ENCODE results near the gene TMEM87B. TPM values are rescaled to one million over a fixed set of nuclear protein-coding genes. Genes with fewer than 3 reads are reported as not detected.

The TMEM87B gene
- total RNA-seq, 2 experiments from 2014 or later = 22.3 to 24.1 TPM

DNA sequence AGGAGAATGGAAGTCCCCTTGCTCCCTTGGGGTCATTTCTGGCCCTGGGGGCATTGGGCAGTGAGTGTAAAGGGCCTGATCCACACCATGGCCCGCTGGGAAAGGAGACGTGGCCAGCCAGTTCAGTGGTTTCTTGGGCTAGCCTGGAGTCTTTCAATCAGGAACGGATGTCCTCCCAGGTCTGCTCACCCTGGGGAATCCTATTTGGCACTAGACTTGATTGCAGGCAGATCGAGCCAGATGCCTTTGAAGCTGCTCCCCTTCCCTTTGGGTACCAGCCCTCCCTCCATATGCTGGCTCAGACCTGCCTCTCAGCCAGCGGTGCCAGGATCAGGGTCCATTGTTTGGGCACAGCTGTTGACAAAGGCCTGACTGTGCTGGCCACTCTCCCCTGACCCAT, 94.1 kb downstream of the TMEM87B start:
- Mint-ChIP-seq H3K9me3 (no peaks in the 10 kb centered on the region), H3K4me1 (ENCODE audit: low read depth) (peaks cover 14% of the 10 kb centered on the region), H3K36me3 (no peaks in the 10 kb centered on the region), H3K27me3 (no peaks in the 10 kb centered on the region), H3K27ac (no peak overlapping the region), H3K4me3 (no peak overlapping the region)
- ChIA-PET CTCF (no interaction called here), POLR2A (no interaction called here)
- intact Hi-C loops (cut with micrococcal nuclease) = no loop called here
- DNase-seq = peak; percentile 4

DNA sequence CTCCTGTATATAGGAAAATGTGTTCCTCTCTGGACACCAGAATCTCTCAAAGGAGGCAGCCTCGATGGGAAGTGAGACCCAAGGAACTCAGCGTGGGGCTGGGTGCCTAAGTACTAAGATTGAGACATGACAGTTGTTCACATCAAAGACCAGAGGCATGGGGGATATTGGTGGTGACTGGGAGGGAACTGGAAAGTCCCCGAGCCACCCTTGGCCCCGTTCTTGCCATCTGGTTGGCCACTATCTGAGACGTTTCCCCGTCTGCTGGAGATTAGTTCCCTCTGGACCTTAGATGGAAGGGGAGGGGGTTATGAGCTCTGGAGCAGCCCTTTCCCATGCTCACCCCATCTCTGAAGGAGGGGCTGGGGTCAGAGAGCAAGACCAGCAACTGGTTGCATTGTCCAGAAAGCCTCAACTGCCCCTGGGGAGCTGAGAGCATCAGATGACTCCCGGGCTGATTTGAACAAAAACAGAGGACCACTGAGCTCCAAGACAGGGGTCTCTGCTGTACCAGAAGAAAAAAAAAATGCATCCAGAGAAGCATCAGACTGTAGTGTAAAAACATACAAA, 94.9 kb downstream of the TMEM87B start:
- H3K36me3 Mint-ChIP-seq = no peaks in the 10 kb centered on the region

DNA sequence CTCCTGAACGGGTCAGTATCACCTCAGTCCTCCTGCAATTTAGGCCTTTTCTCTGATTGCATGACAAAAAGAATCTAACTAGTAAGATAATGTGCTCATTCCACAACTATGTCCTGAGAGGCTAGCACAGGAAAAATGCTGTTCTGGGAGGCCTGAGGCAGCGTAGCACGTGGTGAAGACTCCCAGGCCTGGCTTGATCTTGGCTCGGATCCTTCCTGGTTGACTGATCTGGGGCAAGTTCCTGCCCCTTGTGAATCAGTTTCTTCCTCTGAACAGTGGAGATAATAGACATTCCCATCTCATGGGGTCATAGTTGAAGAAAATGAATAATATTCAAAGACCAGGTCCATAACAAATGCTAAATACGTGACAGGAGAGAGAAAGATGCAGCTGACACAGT, 95.4 kb downstream of the TMEM87B start:
- no peaks in the 10 kb centered on the region for H3K36me3 Mint-ChIP-seq
- H3K9me3 Mint-ChIP-seq = no peaks in the 10 kb centered on the region
- peak; percentile 1 for DNase-seq
- H3K27me3 Mint-ChIP-seq = no peaks in the 10 kb centered on the region
- ChIA-PET POLR2A (interaction anchor here (0.6 to 0.7 kb wide), 2 partner anchors 23 to 30 kb away, joined by 3 to 4 read pairs; no protein-coding TSS in a partner anchor), CTCF (interaction anchor here (1.4 kb wide), 1 partner anchor 28 kb away, joined by 3 read pairs; no protein-coding TSS in a partner anchor)
- peaks cover 26% of the 10 kb centered on the region for H3K4me1 Mint-ChIP-seq (ENCODE audit: low read depth)
- no peak overlapping the region for H3K27ac Mint-ChIP-seq
- intact Hi-C loops (cut with micrococcal nuclease) = no loop called here
- no peak overlapping the region for H3K4me3 Mint-ChIP-seq

More for the DNA sequence above, 94.9 kb downstream of the TMEM87B start:
- ChIA-PET POLR2A (interaction anchor here (0.6 to 0.7 kb wide), 2 partner anchors 22 to 30 kb away, joined by 3 to 4 read pairs; no protein-coding TSS in a partner anchor), CTCF (no interaction called here)
- intact Hi-C loops (cut with micrococcal nuclease) = no loop called here
- Mint-ChIP-seq H3K9me3 (no peaks in the 10 kb centered on the region), H3K4me3 (no peak overlapping the region), H3K4me1 (ENCODE audit: low read depth) (peaks cover 22% of the 10 kb centered on the region), H3K27me3 (no peaks in the 10 kb centered on the region), H3K27ac (no peak overlapping the region)
- peak; percentile 9 for DNase-seq

DNA sequence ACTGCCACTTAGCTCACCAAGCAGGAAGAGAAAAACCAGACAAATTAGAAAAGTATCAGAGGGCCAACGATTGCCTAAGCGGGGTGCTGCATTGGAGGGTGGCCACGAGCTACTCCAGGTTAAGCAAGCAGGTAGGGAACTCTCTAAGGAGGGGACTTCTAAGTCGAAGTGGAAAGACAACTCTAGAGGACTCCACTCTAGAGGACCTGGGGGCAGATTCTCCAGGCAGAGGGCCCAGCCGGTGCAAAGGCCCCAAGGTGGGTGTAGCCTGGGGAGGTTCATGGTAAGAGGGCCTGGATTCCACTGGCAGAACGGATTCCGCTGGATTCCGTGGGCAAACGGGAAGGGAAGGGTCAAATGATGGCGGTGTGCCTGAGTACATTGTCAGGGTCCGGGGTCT, 95.8 kb downstream of the TMEM87B start:
- POLR2A ChIA-PET = interaction anchor here (0.6 kb wide), 1 partner anchor 23 kb away, joined by 4 read pairs; no protein-coding TSS in a partner anchor
- Mint-ChIP-seq H3K4me3 (no peak overlapping the region), H3K27ac (no peak overlapping the region), H3K4me1 (ENCODE audit: low read depth) (peaks cover 30% of the 10 kb centered on the region), H3K9me3 (no peaks in the 10 kb centered on the region), H3K36me3 (no peaks in the 10 kb centered on the region), H3K27me3 (no peaks in the 10 kb centered on the region)
- peak; percentile 7 for DNase-seq
- CTCF ChIA-PET = interaction anchor here (1.4 kb wide), 1 partner anchor 29 kb away, joined by 3 read pairs; no protein-coding TSS in a partner anchor
- intact Hi-C loops (cut with micrococcal nuclease) = no loop called here

DNA sequence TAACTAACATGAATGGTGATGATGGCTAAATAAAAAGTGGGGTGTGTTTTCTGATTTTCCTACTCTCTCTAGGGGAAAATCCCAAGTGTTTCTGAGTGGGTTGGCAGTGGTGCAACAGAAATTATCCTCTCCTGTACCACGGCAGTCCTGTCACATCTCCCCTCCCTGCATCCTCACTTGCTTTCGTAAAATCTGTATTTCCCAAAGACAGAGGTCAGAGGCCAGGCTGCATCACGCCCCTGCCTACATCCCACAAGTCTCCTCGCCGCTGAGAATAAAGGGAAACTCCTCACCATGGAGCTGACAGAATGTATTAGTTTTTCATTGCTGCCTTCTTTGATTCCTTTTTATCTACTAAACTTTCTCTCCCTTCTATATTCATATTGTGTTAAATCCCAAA, 96.2 kb downstream of the TMEM87B start:
- intact Hi-C loops (cut with micrococcal nuclease) = no loop called here
- H3K4me3 Mint-ChIP-seq = no peak overlapping the region
- H3K27ac Mint-ChIP-seq = no peak overlapping the region
- H3K4me1 Mint-ChIP-seq (ENCODE audit: low read depth) = peaks cover 35% of the 10 kb centered on the region
- H3K36me3 Mint-ChIP-seq = no peaks in the 10 kb centered on the region
- CTCF ChIA-PET = interaction anchor here (1.4 kb wide), 1 partner anchor 29 kb away, joined by 3 read pairs; no protein-coding TSS in a partner anchor
- POLR2A ChIA-PET = no interaction called here
- no peak for DNase-seq
- H3K27me3 Mint-ChIP-seq = no peaks in the 10 kb centered on the region
- no peaks in the 10 kb centered on the region for H3K9me3 Mint-ChIP-seq

DNA sequence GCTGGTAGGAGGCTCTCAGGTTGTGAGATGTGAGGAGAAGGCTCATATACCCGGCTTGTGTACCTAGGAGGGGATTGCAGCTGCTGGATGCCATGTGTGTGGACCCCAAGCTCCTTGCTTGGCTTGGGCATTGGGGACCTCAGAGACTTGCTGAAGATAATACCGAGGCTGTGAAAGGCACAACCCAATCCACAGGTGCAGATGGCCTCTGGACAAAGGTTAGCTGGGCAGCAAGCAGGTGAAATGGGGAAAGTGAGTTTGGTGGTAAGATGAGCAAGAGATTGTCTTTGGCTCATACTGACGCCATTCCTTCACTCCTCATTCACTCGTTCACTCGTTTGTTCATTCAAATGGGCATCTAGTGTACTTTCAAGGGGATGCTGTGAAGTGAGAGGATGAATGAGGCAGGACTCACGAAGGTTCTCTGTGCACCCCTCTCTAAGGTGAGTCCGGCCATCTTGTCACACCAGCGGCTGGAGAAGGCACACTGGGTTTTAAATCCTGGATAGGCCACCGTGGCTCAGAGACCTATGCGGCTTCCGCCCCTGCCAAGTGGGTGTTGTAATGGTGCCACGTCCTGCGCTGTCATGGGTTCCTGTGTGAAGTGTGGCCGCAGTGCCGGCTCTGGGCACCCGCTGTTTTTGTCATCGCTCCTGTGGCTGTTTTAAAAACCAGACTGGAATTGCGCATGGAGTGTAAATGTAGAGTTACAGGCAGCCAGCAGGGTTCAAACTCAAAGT, 96.8 kb downstream of the TMEM87B start:
- ChIA-PET POLR2A (no interaction called here), CTCF (interaction anchor here (1.4 kb wide), 1 partner anchor 30 kb away, joined by 3 read pairs; no protein-coding TSS in a partner anchor)
- Mint-ChIP-seq H3K4me1 (ENCODE audit: low read depth) (peaks cover 40% of the 10 kb centered on the region), H3K27ac (no peak overlapping the region), H3K27me3 (no peaks in the 10 kb centered on the region), H3K36me3 (no peaks in the 10 kb centered on the region), H3K4me3 (no peak overlapping the region), H3K9me3 (no peaks in the 10 kb centered on the region)
- intact Hi-C loops (cut with micrococcal nuclease) = no loop called here
- DNase-seq = peak; percentile 4

DNA sequence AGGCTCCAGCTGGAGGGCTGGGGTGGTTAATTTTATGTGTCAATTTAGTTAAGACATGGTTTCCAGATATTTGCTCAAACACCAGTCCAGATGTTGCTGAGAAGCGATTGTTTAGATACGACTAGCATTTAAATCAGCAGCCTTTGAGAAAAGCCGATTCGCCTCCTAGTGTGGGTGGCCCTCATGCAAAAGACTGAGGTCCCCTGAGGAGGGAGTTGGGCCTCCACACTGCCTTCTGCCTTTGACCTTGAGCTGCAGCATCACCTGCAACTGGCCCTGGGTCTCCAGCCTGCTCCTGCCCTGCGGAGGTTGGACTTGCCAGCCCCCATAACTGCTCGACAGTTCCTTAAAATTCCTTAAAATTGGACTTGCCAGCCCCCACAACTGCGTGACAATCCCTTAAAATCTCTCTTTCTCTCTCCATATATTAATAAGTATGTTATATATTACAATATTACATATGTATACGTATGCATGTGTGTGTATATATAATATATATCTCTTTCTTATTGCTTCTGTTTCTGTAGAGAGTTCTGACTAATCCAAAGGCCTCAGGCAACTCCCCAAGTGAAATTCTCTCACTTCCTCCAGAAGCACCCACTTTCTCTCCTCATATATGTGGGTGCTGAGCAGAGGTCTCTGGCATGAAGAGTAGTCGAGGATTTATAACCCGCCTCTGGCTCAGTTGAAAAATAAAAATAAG, 97.6 kb downstream of the TMEM87B start:
- CTCF ChIA-PET = no interaction called here
- H3K9me3 Mint-ChIP-seq = no peaks in the 10 kb centered on the region
- no peak overlapping the region for H3K4me3 Mint-ChIP-seq
- intact Hi-C loops (cut with micrococcal nuclease) = no loop called here
- DNase-seq = peak; percentile 6
- H3K36me3 Mint-ChIP-seq = no peaks in the 10 kb centered on the region
- peaks cover 47% of the 10 kb centered on the region for H3K4me1 Mint-ChIP-seq (ENCODE audit: low read depth)
- H3K27ac Mint-ChIP-seq = no peak overlapping the region
- H3K27me3 Mint-ChIP-seq = no peaks in the 10 kb centered on the region
- POLR2A ChIA-PET = no interaction called here

DNA sequence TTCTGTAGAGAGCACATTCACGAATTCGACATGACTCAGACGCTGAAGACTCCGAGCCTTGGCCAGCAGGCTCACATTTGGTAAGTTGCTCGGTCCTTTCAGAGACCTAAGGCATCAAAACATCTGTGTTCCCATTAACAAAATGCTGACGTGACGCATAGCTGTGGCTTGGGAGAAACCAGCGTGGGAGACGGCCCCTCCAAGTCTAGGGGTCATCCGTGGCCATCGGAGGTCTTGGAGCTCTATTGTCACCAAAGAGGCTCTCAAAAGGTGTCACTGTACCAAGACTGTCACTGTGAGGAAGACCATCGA, 98.1 kb downstream of the TMEM87B start:
- peak; percentile 8 for DNase-seq
- peaks cover 48% of the 10 kb centered on the region for H3K4me1 Mint-ChIP-seq (ENCODE audit: low read depth)
- H3K4me3 Mint-ChIP-seq = no peak overlapping the region
- ChIA-PET POLR2A (no interaction called here), CTCF (no interaction called here)
- H3K9me3 Mint-ChIP-seq = no peaks in the 10 kb centered on the region
- no peaks in the 10 kb centered on the region for H3K27me3 Mint-ChIP-seq
- H3K27ac Mint-ChIP-seq = no peak overlapping the region
- H3K36me3 Mint-ChIP-seq = no peaks in the 10 kb centered on the region
- intact Hi-C loops (cut with micrococcal nuclease) = no loop called here

DNA sequence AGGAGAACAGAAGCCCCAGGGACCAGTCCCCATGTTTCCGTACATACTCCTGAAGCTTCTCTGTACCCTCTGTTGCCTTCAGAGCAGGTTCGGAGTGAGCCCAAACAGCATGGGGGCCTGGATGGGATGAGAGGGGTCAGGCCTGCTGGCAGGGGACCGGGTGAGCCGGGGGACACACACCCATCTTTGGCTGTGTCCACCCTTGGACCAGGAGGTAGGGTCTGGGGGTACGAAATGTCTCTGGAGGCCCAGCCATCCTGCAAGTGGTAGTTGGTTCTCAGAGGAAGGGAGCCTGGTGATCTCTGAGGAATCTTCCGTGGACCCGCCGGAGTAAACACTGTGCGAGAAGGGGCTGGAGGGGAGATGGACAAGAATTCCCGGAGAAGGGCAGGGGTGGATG, 98.4 kb downstream of the TMEM87B start:
- H3K9me3 Mint-ChIP-seq = no peaks in the 10 kb centered on the region
- intact Hi-C loops (cut with micrococcal nuclease) = no loop called here
- H3K27me3 Mint-ChIP-seq = no peaks in the 10 kb centered on the region
- CTCF ChIA-PET = no interaction called here
- peak overlapping the region; percentile 40 for H3K27ac Mint-ChIP-seq
- H3K4me1 Mint-ChIP-seq (ENCODE audit: low read depth) = peaks cover 48% of the 10 kb centered on the region
- peak; percentile 7 for DNase-seq
- no peak overlapping the region for H3K4me3 Mint-ChIP-seq
- no peaks in the 10 kb centered on the region for H3K36me3 Mint-ChIP-seq
- POLR2A ChIA-PET = no interaction called here

DNA sequence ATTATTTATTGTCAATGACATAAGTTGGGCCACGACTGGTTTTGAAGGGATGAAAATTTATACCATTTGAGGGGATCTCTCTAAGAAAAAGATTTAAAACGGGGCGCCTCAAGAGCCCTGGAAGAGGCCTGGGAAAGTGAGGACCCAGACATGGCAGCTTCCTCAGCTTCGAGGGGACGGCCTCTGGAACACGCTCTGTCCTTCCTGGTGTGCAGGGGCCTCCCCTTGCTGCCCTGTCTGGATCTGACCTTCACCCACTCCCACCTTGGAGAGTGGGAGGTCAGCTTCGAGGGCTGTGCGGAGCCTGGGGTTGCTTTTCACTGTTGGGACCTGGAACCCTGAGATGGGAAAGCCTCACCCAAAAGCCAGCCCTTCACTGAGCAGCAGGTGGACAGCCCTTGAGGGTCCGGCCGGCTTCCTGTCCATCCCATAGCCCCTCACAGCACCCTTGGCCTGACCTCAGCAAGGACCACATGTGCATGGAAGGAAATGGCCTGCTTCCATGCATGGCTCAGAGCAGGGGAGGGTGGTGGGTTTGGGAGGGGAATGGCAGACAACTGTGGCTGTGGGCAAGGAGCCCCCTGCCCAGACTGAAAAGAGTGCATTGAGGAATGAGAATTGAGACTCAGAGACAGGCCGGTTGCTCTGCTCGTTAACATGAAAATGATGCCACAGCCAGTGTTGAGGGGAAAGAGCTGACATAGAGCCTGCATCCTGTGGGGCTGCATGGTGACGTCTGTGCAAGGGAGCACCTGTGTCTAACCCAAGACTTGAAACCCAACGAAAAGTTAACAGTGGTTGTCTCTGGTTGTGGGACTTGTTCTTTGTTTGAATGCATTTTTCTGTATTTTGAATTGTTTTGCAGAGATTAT, 99.4 kb downstream of the TMEM87B start:
- Mint-ChIP-seq H3K27me3 (no peaks in the 10 kb centered on the region), H3K36me3 (no peaks in the 10 kb centered on the region), H3K4me3 (no peak overlapping the region), H3K27ac (peak overlapping the region; percentile 82), H3K9me3 (no peaks in the 10 kb centered on the region), H3K4me1 (ENCODE audit: low read depth) (peaks cover 48% of the 10 kb centered on the region)
- CTCF ChIA-PET = interaction anchor here (1.1 to 1.8 kb wide), 2 partner anchors 27 to 31 kb away, joined by 3 to 5 read pairs; no protein-coding TSS in a partner anchor
- intact Hi-C loops (cut with micrococcal nuclease) = loop anchor here (2.0 kb wide), 1 partner anchor 34 kb away; no protein-coding TSS in a partner anchor
- POLR2A ChIA-PET = interaction anchor here (1.7 to 2.5 kb wide), 3 partner anchors 17 to 34 kb away, joined by 4 to 12 read pairs (median 4); partner anchors contain the start of gene FBLN7
- peak; percentile 67 for DNase-seq

DNA sequence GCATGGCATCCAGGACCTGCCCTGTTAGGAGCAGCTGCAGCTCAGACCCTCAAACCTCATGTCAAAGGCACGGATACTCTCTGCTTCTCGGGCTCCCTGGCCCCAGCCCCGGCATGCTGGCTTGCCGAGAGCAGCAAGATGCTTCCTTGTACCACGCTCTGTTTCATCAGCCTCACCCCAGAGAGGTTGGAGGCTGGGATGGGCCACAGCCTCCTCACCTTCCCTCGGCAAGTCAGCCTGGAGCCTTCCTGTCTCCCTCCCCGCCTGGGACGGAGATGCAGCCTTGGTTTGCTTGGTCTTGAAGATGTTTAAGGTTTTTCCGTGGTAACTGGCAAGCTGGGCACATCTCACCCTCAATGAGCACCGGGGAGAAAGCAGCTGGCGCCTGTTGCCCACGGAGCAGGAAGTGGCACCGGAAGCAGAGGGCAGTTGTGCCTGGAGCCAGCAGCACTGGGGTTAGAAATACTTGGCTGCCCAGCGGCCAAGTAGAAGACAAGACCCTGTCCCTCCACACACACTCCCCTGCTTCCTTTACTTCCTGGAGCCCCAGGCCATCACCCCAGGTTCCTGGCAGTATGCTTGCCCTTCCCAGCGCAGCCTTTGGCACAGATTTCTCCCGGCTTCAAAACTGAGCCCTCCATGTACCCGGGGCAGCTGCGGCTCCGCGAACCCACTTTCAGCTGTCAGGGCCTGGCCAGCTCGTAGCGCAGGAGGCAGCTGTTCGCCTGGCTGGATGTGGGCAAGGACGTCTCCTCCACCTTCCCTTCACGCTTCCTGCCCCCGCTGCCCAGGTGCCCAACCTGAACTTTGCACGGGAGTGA, 100.5 kb downstream of the TMEM87B start:
- intact Hi-C loops (cut with micrococcal nuclease) = loop anchor here (2.0 kb wide), 1 partner anchor 33 kb away; no protein-coding TSS in a partner anchor
- H3K27ac Mint-ChIP-seq = peak overlapping the region; percentile 82
- no peaks in the 10 kb centered on the region for H3K27me3 Mint-ChIP-seq
- peak overlapping the region; percentile 59 for H3K4me3 Mint-ChIP-seq
- ChIA-PET CTCF (interaction anchor here (1.0 to 1.8 kb wide), 4 partner anchors 26 to 268 kb away, joined by 3 to 5 read pairs (median 4); no protein-coding TSS in a partner anchor), POLR2A (interaction anchor here (1.7 to 2.5 kb wide), 3 partner anchors 18 to 33 kb away, joined by 4 to 12 read pairs (median 4); partner anchors contain the start of gene FBLN7)
- H3K36me3 Mint-ChIP-seq = no peaks in the 10 kb centered on the region
- H3K4me1 Mint-ChIP-seq (ENCODE audit: low read depth) = peaks cover 51% of the 10 kb centered on the region
- peak; percentile 72 for DNase-seq
- H3K9me3 Mint-ChIP-seq = no peaks in the 10 kb centered on the region

All from activated CD4-positive, alpha-beta memory T cell treated with anti-CD3 and anti-CD28 coated beads for 36 hours (primary cell).